SK-N-SH (cell line): ENCODE measurements around the gene SLC1A7. TPM values are rescaled to one million over a fixed set of nuclear protein-coding genes. Genes with fewer than 3 reads are reported as not detected.
A peak's percentile ranks its signal among the peaks of the same experiment; 100 is the strongest.

Experiments
- CTCF ChIA-PET: fragments of 300-600, 350-600 bp; formaldehyde crosslinking; extraction: SDS; loops from one replicate; lab custom pipeline; 2021; lab: Yijun Ruan, JAX
- POLR2A ChIA-PET: fragments of 350-600 bp; sonication (Branson Sonifier 250); formaldehyde crosslinking; extraction: SDS; loops from one replicate; lab custom pipeline; 2020; ENCODE audit warnings: antibody characterized with exemption, inconsistent platforms; lab: Yijun Ruan, JAX
- DNase-seq: peaks from one replicate; pipeline ENCODE4 v3.0.0; 2012
- H2AFZ ChIP-seq: fragments of 200-600 bp; sonication (generic); 2 replicates; pipeline ENCODE4 v1.8.1; 2016; ENCODE audit warnings: antibody characterized with exemption, mild to moderate bottlenecking, low read depth
- H3F3A ChIP-seq: fragments of 200-600 bp; sonication (generic); replicated peaks from 2 replicates; pipeline ENCODE3; 2016; ENCODE audit warnings: antibody characterized with exemption, mild to moderate bottlenecking; ENCODE audit not compliant: insufficient read depth
- H3K27ac ChIP-seq, 2 experiments: fragments of 200-500 bp in 1 of 2; fragments of 200-600 bp in 1 of 2; sonication (Bioruptor generic) in 1 of 2; sonication (generic), shearing (Covaris generic) in 1 of 2; 2 replicates each; pipeline versions ENCODE4 v1.5.1 to v1.6.1; 2014 to 2016; ENCODE audit warnings: low read depth in 2 of 2, inconsistent platforms in 1 of 2, low read length in 1 of 2, mild to moderate bottlenecking in 1 of 2, mixed read lengths in 1 of 2
- H3K27me3 ChIP-seq: fragments of 200-600 bp; sonication (generic), shearing (Covaris generic); 2 replicates; pipeline ENCODE4 v1.6.1; 2016; ENCODE audit warnings: mixed run types; ENCODE audit not compliant: insufficient read depth
- H3K36me3 ChIP-seq, 2 experiments: fragments of 200-500 bp in 1 of 2; fragments of 200-600 bp in 1 of 2; sonication (Bioruptor generic) in 1 of 2; sonication (generic) in 1 of 2; replicated peaks in 1 of 2; 2 replicates each; pipeline versions ENCODE3 to v1.5.1; 2014 to 2016; ENCODE audit warnings: low read length in 1 of 2, mild to moderate bottlenecking in 1 of 2; ENCODE audit not compliant: insufficient read depth in 2 of 2, control insufficient read depth in 1 of 2
- H3K4me1 ChIP-seq, 2 experiments: fragments of 200-500 bp in 1 of 2; fragments of 200-600 bp in 1 of 2; sonication (Bioruptor generic) in 1 of 2; sonication (generic), shearing (Covaris generic) in 1 of 2; 2 replicates each; pipeline versions ENCODE4 v1.5.1 to v1.6.1; 2014 to 2016; ENCODE audit warnings: low read depth in 1 of 2, low read length in 1 of 2, mixed run types in 1 of 2; ENCODE audit not compliant: insufficient read depth in 2 of 2, control insufficient read depth in 1 of 2
- H3K4me2 ChIP-seq: fragments of 200-600 bp; sonication (generic), shearing (Covaris generic); 2 replicates; pipeline ENCODE4 v1.6.1; 2017; ENCODE audit warnings: mixed run types
- H3K4me3 ChIP-seq, 2 experiments: fragments of 200-500 bp in 1 of 2; fragments of 200-600 bp in 1 of 2; sonication (Bioruptor generic) in 1 of 2; sonication (generic), shearing (Covaris generic) in 1 of 2; 2 replicates each; pipeline versions ENCODE4 v1.5.1 to v1.8.1; 2014 to 2016; ENCODE audit warnings: low read depth in 2 of 2, inconsistent platforms in 1 of 2, low read length in 1 of 2, mild to moderate bottlenecking in 1 of 2, mixed read lengths in 1 of 2, moderate library complexity in 1 of 2
- H3K79me2 ChIP-seq: fragments of 200-600 bp; sonication (generic); 2 replicates; pipeline ENCODE4 v1.8.1; 2017; ENCODE audit warnings: mild to moderate bottlenecking; ENCODE audit not compliant: insufficient read depth
- H3K9ac ChIP-seq: fragments of 200-600 bp; sonication (generic); 2 replicates; pipeline ENCODE4 v1.6.1; 2017; ENCODE audit warnings: mixed run types
- H3K9me2 ChIP-seq: fragments of 200-600 bp; sonication (generic); 2 replicates; pipeline ENCODE4 v1.6.1; 2017; ENCODE audit warnings: mixed run types
- H3K9me3 ChIP-seq: fragments of 200-600 bp; sonication (generic); 2 replicates; pipeline ENCODE4 v1.6.1; 2017; ENCODE audit warnings: mixed run types, mild to moderate bottlenecking, moderate library complexity
- H4K20me1 ChIP-seq: fragments of 200-600 bp; sonication (generic); 2 replicates; pipeline ENCODE4 v1.6.1; 2017; ENCODE audit warnings: mild to moderate bottlenecking, mixed run types; ENCODE audit not compliant: insufficient read depth
- ELF1 ChIP-seq: IDR thresholded peaks from 2 replicates; pipeline ENCODE4 v1.4.0; 2012
- EP300 ChIP-seq, 2 experiments: IDR thresholded peaks; 2 replicates each; pipeline versions ENCODE4 v1.4.0 to v1.6.1; 2012; ENCODE audit warnings: borderline replicate concordance in 1 of 2, low read depth in 1 of 2, low read length in 1 of 2
- GABPA ChIP-seq: IDR thresholded peaks from 2 replicates; pipeline ENCODE4 v1.4.0; 2012; ENCODE audit warnings: low read depth, mild to moderate bottlenecking
- GATA2 ChIP-seq: sonication (generic); formaldehyde crosslinking; IDR thresholded peaks from 2 replicates; pipeline ENCODE4 v1.5.0; 2020; ENCODE audit warnings: mild to moderate bottlenecking, missing genetic modification reagents
- IRF3 ChIP-seq: fragments of 150-350 bp; IDR thresholded peaks from 2 replicates; pipeline ENCODE4 v1.6.1; 2016; ENCODE audit warnings: mild to moderate bottlenecking, low read depth, low read length
- JUND ChIP-seq: IDR thresholded peaks from 2 replicates; pipeline ENCODE4 v1.4.0; 2012
- MAX ChIP-seq: IDR thresholded peaks from 2 replicates; pipeline ENCODE4 v1.4.0; 2012; ENCODE audit warnings: low read depth
- MXI1 ChIP-seq: IDR thresholded peaks from 2 replicates; pipeline ENCODE4 v1.6.1; 2012; ENCODE audit warnings: mild to moderate bottlenecking, low read depth, low read length, improper control_type of control experiment
- NFIC ChIP-seq: IDR thresholded peaks from 2 replicates; pipeline ENCODE4 v1.4.0; 2012; ENCODE audit warnings: borderline replicate concordance
- NRF1 ChIP-seq: IDR thresholded peaks from 2 replicates; pipeline ENCODE4 v1.6.1; 2012; ENCODE audit warnings: low read depth, mild to moderate bottlenecking, low read length
- PBX3 ChIP-seq: IDR thresholded peaks from 2 replicates; pipeline ENCODE4; 2012
- POLR2AphosphoS5 ChIP-seq: IDR thresholded peaks from 2 replicates; pipeline ENCODE4 v1.6.1; 2012; ENCODE audit warnings: low read depth, low read length
- YY1 ChIP-seq: IDR thresholded peaks from 2 replicates; pipeline ENCODE4 v1.4.0; 2012; ENCODE audit warnings: low read depth, mild to moderate bottlenecking
- WGBS: methylation state at CpG from one replicate; pipeline ENCODE4 v1.1.6; 2017; ENCODE audit warnings: low lambda C conversion rate; 5-methylcytosine and 5-hydroxymethylcytosine counted together
- polyA plus RNA-seq, 3 experiments: library from polyadenylated mRNA; depleted of rRNA; stranded (reverse); fragments of >200 nt; gene quantifications; 2 replicates each; pipeline ENCODE4 v1.2.3, GENCODE V29; 2012

Gene SLC1A7
- polyA plus RNA-seq, 1 of the 3 experiments (the other 2 are of a cell fraction) = not detected

GRCh38 chr1:53122201-53122885 lies 20.1 kb downstream of the SLC1A7 start:
- POLR2A ChIA-PET = interaction anchor here (0.7 kb wide), 1 partner anchor 107 kb away, joined by 3 read pairs; no protein-coding TSS in a partner anchor
- H3K9ac ChIP-seq = no peak overlapping the region

More at GRCh38 chr1:53122201-53122885, 20.1 kb downstream of the SLC1A7 start:
- Histone ChIP-seq H3F3A (no peaks in the 10 kb centered on the region), H4K20me1 (no peaks in the 10 kb centered on the region), H3K9me3 (no peaks in the 10 kb centered on the region), H2AFZ (no peak overlapping the region), H3K27me3 (no peaks in the 10 kb centered on the region), H3K4me2 (no peak overlapping the region; the same call in 1 of the 2 replicates), H3K36me3 (no peaks in the 10 kb centered on the region)
- peak; percentile 45 for DNase-seq
- TF ChIP-seq NRF1 (no peak), MAX (no peak), IRF3 (no peak), NFIC (no peak), EP300 (IDR thresholded peaks at IDR 0.05; ENCODE audit: borderline replicate concordance in 1 of 2, low read depth in 1 of 2, low read length in 1 of 2) (no peak), GATA2 (no peak), ELF1 (no peak), JUND (no peak), MXI1 (no peak), PBX3 (no peak), GABPA (no peak), POLR2AphosphoS5 (no peak), YY1 (no peak)
- TF ChIP-seq, all 33 proteins: peak for 0
- no peak overlapping the region for H3K4me3 ChIP-seq
- H3K4me1 ChIP-seq = peaks cover 15 to 30% of the 10 kb centered on the region in 2 experiments; a peak in 2 of 4 replicates
- no peaks in the 10 kb centered on the region for H3K79me2 ChIP-seq
- H3K27ac ChIP-seq = no peak overlapping the region
- CTCF ChIA-PET = interaction anchor here (0.8 to 2.1 kb wide), 5 partner anchors 15 to 64 kb away, joined by 3 to 8 read pairs (median 3); no protein-coding TSS in a partner anchor
- no peaks in the 10 kb centered on the region for H3K9me2 ChIP-seq
- WGBS = 68% methylated on average over 8 of the region's 10 CpGs
